SK-N-SH (cell line): Measurements from ENCODE around the gene CELF4. TPM values are rescaled to one million over a fixed set of nuclear protein-coding genes. Genes with fewer than 3 reads are reported as not detected.

ENCODE experiments used
- CTCF ChIA-PET: fragments of 300-600, 350-600 bp; formaldehyde crosslinking; extraction: SDS; loops from one replicate; lab custom pipeline; 2021; lab: Yijun Ruan, JAX
- POLR2A ChIA-PET: fragments of 350-600 bp; sonication (Branson Sonifier 250); formaldehyde crosslinking; extraction: SDS; loops from one replicate; lab custom pipeline; 2020; ENCODE audit warnings: antibody characterized with exemption, inconsistent platforms; lab: Yijun Ruan, JAX
- DNase-seq: peaks from one replicate; pipeline ENCODE4 v3.0.0; 2012
- H2AFZ ChIP-seq: fragments of 200-600 bp; sonication (generic); 2 replicates; pipeline ENCODE4 v1.8.1; 2016; ENCODE audit warnings: antibody characterized with exemption, mild to moderate bottlenecking, low read depth
- H3F3A ChIP-seq: fragments of 200-600 bp; sonication (generic); replicated peaks from 2 replicates; pipeline ENCODE3; 2016; ENCODE audit warnings: antibody characterized with exemption, mild to moderate bottlenecking; ENCODE audit not compliant: insufficient read depth
- H3K27ac ChIP-seq, 2 experiments: fragments of 200-500 bp in 1 of 2; fragments of 200-600 bp in 1 of 2; sonication (Bioruptor generic) in 1 of 2; sonication (generic), shearing (Covaris generic) in 1 of 2; 2 replicates each; pipeline versions ENCODE4 v1.5.1 to v1.6.1; 2014 to 2016; ENCODE audit warnings: low read depth in 2 of 2, inconsistent platforms in 1 of 2, low read length in 1 of 2, mild to moderate bottlenecking in 1 of 2, mixed read lengths in 1 of 2
- H3K27me3 ChIP-seq: fragments of 200-600 bp; sonication (generic), shearing (Covaris generic); 2 replicates; pipeline ENCODE4 v1.6.1; 2016; ENCODE audit warnings: mixed run types; ENCODE audit not compliant: insufficient read depth
- H3K36me3 ChIP-seq, 2 experiments: fragments of 200-500 bp in 1 of 2; fragments of 200-600 bp in 1 of 2; sonication (Bioruptor generic) in 1 of 2; sonication (generic) in 1 of 2; replicated peaks in 1 of 2; 2 replicates each; pipeline versions ENCODE3 to v1.5.1; 2014 to 2016; ENCODE audit warnings: low read length in 1 of 2, mild to moderate bottlenecking in 1 of 2; ENCODE audit not compliant: insufficient read depth in 2 of 2, control insufficient read depth in 1 of 2
- H3K4me1 ChIP-seq, 2 experiments: fragments of 200-500 bp in 1 of 2; fragments of 200-600 bp in 1 of 2; sonication (Bioruptor generic) in 1 of 2; sonication (generic), shearing (Covaris generic) in 1 of 2; 2 replicates each; pipeline versions ENCODE4 v1.5.1 to v1.6.1; 2014 to 2016; ENCODE audit warnings: low read depth in 1 of 2, low read length in 1 of 2, mixed run types in 1 of 2; ENCODE audit not compliant: insufficient read depth in 2 of 2, control insufficient read depth in 1 of 2
- H3K4me2 ChIP-seq: fragments of 200-600 bp; sonication (generic), shearing (Covaris generic); 2 replicates; pipeline ENCODE4 v1.6.1; 2017; ENCODE audit warnings: mixed run types
- H3K4me3 ChIP-seq, 2 experiments: fragments of 200-500 bp in 1 of 2; fragments of 200-600 bp in 1 of 2; sonication (Bioruptor generic) in 1 of 2; sonication (generic), shearing (Covaris generic) in 1 of 2; 2 replicates each; pipeline versions ENCODE4 v1.5.1 to v1.8.1; 2014 to 2016; ENCODE audit warnings: low read depth in 2 of 2, inconsistent platforms in 1 of 2, low read length in 1 of 2, mild to moderate bottlenecking in 1 of 2, mixed read lengths in 1 of 2, moderate library complexity in 1 of 2
- H3K79me2 ChIP-seq: fragments of 200-600 bp; sonication (generic); 2 replicates; pipeline ENCODE4 v1.8.1; 2017; ENCODE audit warnings: mild to moderate bottlenecking; ENCODE audit not compliant: insufficient read depth
- H3K9ac ChIP-seq: fragments of 200-600 bp; sonication (generic); 2 replicates; pipeline ENCODE4 v1.6.1; 2017; ENCODE audit warnings: mixed run types
- H3K9me2 ChIP-seq: fragments of 200-600 bp; sonication (generic); 2 replicates; pipeline ENCODE4 v1.6.1; 2017; ENCODE audit warnings: mixed run types
- H3K9me3 ChIP-seq: fragments of 200-600 bp; sonication (generic); 2 replicates; pipeline ENCODE4 v1.6.1; 2017; ENCODE audit warnings: mixed run types, mild to moderate bottlenecking, moderate library complexity
- H4K20me1 ChIP-seq: fragments of 200-600 bp; sonication (generic); 2 replicates; pipeline ENCODE4 v1.6.1; 2017; ENCODE audit warnings: mild to moderate bottlenecking, mixed run types; ENCODE audit not compliant: insufficient read depth
- EZH2phosphoT487 ChIP-seq: fragments of 200-600 bp; sonication (generic); IDR thresholded peaks from 2 replicates; pipeline ENCODE4 v1.6.1; 2017; ENCODE audit warnings: low read depth, mixed run types, mild to moderate bottlenecking, antibody characterized with exemption, moderate library complexity, borderline replicate concordance
- FOSL2 ChIP-seq: IDR thresholded peaks from 2 replicates; pipeline ENCODE4 v1.4.0; 2012; ENCODE audit warnings: low read depth, mild to moderate bottlenecking, moderate library complexity, borderline replicate concordance
- FOXJ3 ChIP-seq: sonication (generic); formaldehyde crosslinking; IDR thresholded peaks from 2 replicates; pipeline ENCODE4 v1.5.1; 2020; ENCODE audit warnings: mild to moderate bottlenecking, missing genetic modification reagents
- FOXM1 ChIP-seq: IDR thresholded peaks from 2 replicates; pipeline ENCODE4 v1.4.0; 2012; ENCODE audit warnings: low read depth, mild to moderate bottlenecking
- JUND ChIP-seq: IDR thresholded peaks from 2 replicates; pipeline ENCODE4 v1.4.0; 2012
- MXI1 ChIP-seq: IDR thresholded peaks from 2 replicates; pipeline ENCODE4 v1.6.1; 2012; ENCODE audit warnings: mild to moderate bottlenecking, low read depth, low read length, improper control_type of control experiment
- NFIC ChIP-seq: IDR thresholded peaks from 2 replicates; pipeline ENCODE4 v1.4.0; 2012; ENCODE audit warnings: borderline replicate concordance
- PBX3 ChIP-seq: IDR thresholded peaks from 2 replicates; pipeline ENCODE4; 2012
- RFX5 ChIP-seq: IDR thresholded peaks from 2 replicates; pipeline ENCODE4 v1.6.1; 2012; ENCODE audit warnings: mild to moderate bottlenecking, improper control_type of control experiment, low read length
- TAF1 ChIP-seq: IDR thresholded peaks from 2 replicates; pipeline ENCODE4 v1.6.1; 2012; ENCODE audit warnings: low read depth, mild to moderate bottlenecking, low read length, moderate library complexity, borderline replicate concordance
- TCF12 ChIP-seq: IDR thresholded peaks from 2 replicates; pipeline ENCODE4 v1.4.0; 2012
- TEAD4 ChIP-seq: IDR thresholded peaks from 2 replicates; pipeline ENCODE4 v1.4.0; 2012; ENCODE audit warnings: mild to moderate bottlenecking, borderline replicate concordance; ENCODE audit not compliant: insufficient read depth
- YY1 ChIP-seq: IDR thresholded peaks from 2 replicates; pipeline ENCODE4 v1.4.0; 2012; ENCODE audit warnings: low read depth, mild to moderate bottlenecking
- ZBTB33 ChIP-seq: IDR thresholded peaks from 2 replicates; pipeline ENCODE4 v1.4.0; 2012; ENCODE audit warnings: low read depth, borderline replicate concordance
- WGBS: methylation state at CpG from one replicate; pipeline ENCODE4 v1.1.6; 2017; ENCODE audit warnings: low lambda C conversion rate; 5-methylcytosine and 5-hydroxymethylcytosine counted together
- polyA plus RNA-seq, 3 experiments: library from polyadenylated mRNA; depleted of rRNA; stranded (reverse); fragments of >200 nt; gene quantifications; 2 replicates each; pipeline ENCODE4 v1.2.3, GENCODE V29; 2012
- TF ChIP-seq, protein P1 (sequence below): IDR thresholded peaks from 2 replicates; pipeline ENCODE4 v1.4.0; 2012; ENCODE audit warnings: low read depth, borderline replicate concordance

The CELF4 gene
- polyA plus RNA-seq, 1 of the 3 experiments (the other 2 are of a cell fraction) = 0.26 TPM

DNA sequence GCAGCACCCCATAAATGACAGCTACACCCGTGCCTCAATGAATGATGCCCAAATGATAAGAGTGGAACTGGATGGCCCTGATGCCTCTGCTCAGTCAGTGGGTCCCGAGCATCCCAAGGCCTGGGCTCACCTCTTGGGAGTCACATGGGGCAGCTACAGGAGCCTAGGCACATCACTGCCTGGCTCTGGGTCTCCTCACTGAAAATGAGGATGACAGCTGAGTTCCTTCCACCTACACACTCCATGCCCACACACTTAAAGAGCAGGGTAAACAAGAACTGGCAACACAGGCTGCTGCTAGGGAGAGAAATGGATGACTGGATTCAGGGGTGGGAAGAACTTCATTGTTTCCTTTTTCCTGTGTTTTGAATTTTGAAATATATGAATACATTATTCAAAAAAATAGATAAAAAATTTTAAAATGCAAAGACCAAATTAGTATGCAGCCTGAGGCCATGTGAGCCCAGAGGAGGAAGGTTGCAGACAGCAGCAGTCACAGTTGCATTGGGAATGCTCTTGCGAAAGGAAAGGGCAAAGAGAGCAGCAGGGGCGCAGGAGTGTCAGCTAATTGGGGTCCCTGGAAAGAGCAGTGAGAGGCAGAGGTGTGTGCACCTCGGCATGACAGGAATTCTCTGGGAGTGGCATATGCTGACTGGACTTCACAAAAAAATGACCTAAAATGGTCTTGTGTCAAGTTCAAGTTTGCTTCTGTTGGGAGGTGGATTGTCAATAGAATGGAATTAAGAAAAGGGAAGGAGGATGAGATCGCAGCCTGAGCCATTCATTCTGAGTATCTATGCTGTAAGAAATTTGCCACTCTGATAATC, 327.1 kb downstream of the CELF4 start:
- ChIA-PET POLR2A (no interaction called here), CTCF (interaction anchor here (0.6 to 1.2 kb wide), 2 partner anchors 85 to 296 kb away, joined by 3 read pairs; no protein-coding TSS in a partner anchor)
- Histone ChIP-seq H3K9me3 (no peaks in the 10 kb centered on the region), H3K4me2 (no peak overlapping the region), H3K4me3 (no peak overlapping the region), H3K9ac (no peak overlapping the region), H3K27ac (no peak overlapping the region), H3K9me2 (no peaks in the 10 kb centered on the region), H3K27me3 (no peaks in the 10 kb centered on the region), H2AFZ (no peak overlapping the region), H4K20me1 (no peaks in the 10 kb centered on the region), H3K4me1 (peaks cover 0 to 8% of the 10 kb centered on the region in 2 experiments; a peak in 1 of 4 replicates), H3K36me3 (no peaks in the 10 kb centered on the region)
- 62% methylated on average over 6 of the region's 6 CpGs for WGBS
- no peak for DNase-seq
- TF ChIP-seq FOXM1 = no peak
- 0 out of 2 replicates have a peak, but pooled peaks have one; percentile 12 for TF ChIP-seq TCF12
- TF ChIP-seq, all 33 proteins: peak for 1
- no peaks in the 10 kb centered on the region for H3F3A ChIP-seq
- H3K79me2 ChIP-seq = no peaks in the 10 kb centered on the region

- CTCF ChIA-PET = no interaction called here
- Histone ChIP-seq H3K4me2 (no peak overlapping the region), H3K9me2 (no peaks in the 10 kb centered on the region), H3K36me3 (no peaks in the 10 kb centered on the region), H4K20me1 (no peaks in the 10 kb centered on the region), H3K9ac (no peak overlapping the region), H3K9me3 (no peaks in the 10 kb centered on the region), H3K4me1 (peaks cover 4 to 16% of the 10 kb centered on the region in 2 experiments; a peak in 2 of 4 replicates), H3F3A (no peaks in the 10 kb centered on the region), H3K27ac (no peak overlapping the region), H2AFZ (no peak overlapping the region), H3K79me2 (no peaks in the 10 kb centered on the region), H3K27me3 (no peaks in the 10 kb centered on the region), H3K4me3 (no peak overlapping the region)
- WGBS = 60% methylated on average over 1 of the region's 2 CpGs
- no peak for DNase-seq
- TF ChIP-seq JUND = no peak
- TF ChIP-seq NFIC = no peak
- no peak for TF ChIP-seq ZBTB33
- TF ChIP-seq RFX5 = no peak
- no peak for TF ChIP-seq MXI1
- TF ChIP-seq FOXJ3 = no peak
- no peak for TF ChIP-seq YY1
- no peak for TF ChIP-seq TEAD4
- TF ChIP-seq, protein P1, sequence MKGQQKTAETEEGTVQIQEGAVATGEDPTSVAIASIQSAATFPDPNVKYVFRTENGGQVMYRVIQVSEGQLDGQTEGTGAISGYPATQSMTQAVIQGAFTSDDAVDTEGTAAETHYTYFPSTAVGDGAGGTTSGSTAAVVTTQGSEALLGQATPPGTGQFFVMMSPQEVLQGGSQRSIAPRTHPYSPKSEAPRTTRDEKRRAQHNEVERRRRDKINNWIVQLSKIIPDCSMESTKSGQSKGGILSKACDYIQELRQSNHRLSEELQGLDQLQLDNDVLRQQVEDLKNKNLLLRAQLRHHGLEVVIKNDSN = no peak
- TF ChIP-seq TAF1 = no peak
- TF ChIP-seq FOXM1 = no peak
- TF ChIP-seq FOSL2 = no peak
- TF ChIP-seq EZH2phosphoT487 = no peak
- TF ChIP-seq TCF12 = no peak
- TF ChIP-seq PBX3 = no peak
- POLR2A ChIA-PET = no interaction called here
Measured at GRCh38 chr18:37235583-37235982, 330.0 kb downstream of the CELF4 start.
